ENCODE data around the gene PXK.

DNA sequence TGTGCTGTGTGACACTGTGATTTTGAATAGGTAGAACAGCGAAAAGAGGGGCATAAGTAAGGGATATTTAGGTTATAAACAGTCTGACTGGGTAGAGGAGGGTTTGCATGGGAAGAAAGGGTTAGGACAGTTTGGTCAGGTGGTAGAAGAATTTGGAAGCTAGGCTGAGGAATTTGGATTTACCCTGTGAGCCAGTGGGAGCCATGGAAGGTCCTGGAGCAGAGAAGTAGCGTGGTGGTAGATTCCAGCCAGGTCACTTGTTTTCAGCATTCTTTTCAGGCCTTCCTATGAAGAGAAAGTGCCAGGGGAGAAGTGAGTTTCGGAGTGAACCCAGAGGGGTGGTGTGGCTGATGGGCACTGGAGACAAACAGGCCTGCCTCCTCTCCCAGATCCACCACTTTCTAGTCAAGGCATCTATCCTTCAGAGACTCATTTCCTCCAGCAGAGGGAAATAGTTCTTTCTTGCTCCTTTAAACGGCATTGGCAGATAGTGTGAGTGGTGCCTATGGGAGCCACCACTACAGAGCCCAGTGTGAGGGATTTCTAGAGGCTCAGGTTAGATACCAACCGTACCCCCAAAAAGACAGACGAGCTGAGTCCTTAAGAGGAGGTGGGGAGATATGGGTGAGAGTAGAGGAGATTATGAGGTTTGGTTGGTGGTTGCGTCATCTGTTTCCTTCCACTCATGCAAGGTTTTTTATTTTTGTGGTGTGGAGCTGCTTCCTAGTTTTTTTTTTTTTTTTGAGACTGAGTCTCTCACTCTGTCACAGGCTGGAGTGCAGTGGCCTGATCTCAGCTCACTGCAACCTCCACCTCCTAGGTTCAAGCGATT is 21.2 kb downstream of the PXK start:
- TF ChIP-seq, protein P1, sequence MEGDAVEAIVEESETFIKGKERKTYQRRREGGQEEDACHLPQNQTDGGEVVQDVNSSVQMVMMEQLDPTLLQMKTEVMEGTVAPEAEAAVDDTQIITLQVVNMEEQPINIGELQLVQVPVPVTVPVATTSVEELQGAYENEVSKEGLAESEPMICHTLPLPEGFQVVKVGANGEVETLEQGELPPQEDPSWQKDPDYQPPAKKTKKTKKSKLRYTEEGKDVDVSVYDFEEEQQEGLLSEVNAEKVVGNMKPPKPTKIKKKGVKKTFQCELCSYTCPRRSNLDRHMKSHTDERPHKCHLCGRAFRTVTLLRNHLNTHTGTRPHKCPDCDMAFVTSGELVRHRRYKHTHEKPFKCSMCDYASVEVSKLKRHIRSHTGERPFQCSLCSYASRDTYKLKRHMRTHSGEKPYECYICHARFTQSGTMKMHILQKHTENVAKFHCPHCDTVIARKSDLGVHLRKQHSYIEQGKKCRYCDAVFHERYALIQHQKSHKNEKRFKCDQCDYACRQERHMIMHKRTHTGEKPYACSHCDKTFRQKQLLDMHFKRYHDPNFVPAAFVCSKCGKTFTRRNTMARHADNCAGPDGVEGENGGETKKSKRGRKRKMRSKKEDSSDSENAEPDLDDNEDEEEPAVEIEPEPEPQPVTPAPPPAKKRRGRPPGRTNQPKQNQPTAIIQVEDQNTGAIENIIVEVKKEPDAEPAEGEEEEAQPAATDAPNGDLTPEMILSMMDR (IDR thresholded peaks at IDR 0.05): no peak
- TF ChIP-seq POLR2A (IDR thresholded peaks at IDR 0.05): no peak
